ENCODE measurements around the gene RFNG.

DNA sequence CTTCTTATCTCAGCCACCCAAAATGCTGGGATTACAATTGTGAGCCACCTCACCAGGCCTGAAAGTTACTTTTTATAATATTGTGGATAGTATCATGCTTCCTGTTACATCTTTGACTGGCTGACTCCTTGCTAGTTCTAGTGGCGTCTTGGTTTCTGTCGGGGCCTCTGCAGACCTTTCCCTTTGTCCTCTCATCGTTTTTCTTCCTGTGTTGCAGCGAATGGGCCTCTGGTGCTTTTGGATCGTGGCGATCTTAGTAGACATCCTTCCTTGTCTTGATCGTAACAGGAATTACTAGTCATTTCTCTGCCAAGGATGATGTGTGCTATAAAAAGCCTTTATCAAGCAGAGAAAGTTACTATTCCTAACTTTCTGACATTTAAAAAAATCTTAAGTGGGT, 53.4 kb downstream of the RFNG start:
- TF ChIP-seq, protein P1, sequence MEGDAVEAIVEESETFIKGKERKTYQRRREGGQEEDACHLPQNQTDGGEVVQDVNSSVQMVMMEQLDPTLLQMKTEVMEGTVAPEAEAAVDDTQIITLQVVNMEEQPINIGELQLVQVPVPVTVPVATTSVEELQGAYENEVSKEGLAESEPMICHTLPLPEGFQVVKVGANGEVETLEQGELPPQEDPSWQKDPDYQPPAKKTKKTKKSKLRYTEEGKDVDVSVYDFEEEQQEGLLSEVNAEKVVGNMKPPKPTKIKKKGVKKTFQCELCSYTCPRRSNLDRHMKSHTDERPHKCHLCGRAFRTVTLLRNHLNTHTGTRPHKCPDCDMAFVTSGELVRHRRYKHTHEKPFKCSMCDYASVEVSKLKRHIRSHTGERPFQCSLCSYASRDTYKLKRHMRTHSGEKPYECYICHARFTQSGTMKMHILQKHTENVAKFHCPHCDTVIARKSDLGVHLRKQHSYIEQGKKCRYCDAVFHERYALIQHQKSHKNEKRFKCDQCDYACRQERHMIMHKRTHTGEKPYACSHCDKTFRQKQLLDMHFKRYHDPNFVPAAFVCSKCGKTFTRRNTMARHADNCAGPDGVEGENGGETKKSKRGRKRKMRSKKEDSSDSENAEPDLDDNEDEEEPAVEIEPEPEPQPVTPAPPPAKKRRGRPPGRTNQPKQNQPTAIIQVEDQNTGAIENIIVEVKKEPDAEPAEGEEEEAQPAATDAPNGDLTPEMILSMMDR (IDR thresholded peaks at IDR 0.05): no peak
- TF ChIP-seq POLR2A (IDR thresholded peaks at IDR 0.05): no peak

All from right lobe of liver (tissue), 4 donors.